ENCODE data around the gene SOX12. TPM values are rescaled to one million over a fixed set of nuclear protein-coding genes. Genes with fewer than 3 reads are reported as not detected.
A peak's percentile ranks its signal among the peaks of the same experiment; 100 is the strongest.

SOX12 gene
- total RNA-seq, 1 experiment from 2014 or later, result 59.1 TPM

DNA sequence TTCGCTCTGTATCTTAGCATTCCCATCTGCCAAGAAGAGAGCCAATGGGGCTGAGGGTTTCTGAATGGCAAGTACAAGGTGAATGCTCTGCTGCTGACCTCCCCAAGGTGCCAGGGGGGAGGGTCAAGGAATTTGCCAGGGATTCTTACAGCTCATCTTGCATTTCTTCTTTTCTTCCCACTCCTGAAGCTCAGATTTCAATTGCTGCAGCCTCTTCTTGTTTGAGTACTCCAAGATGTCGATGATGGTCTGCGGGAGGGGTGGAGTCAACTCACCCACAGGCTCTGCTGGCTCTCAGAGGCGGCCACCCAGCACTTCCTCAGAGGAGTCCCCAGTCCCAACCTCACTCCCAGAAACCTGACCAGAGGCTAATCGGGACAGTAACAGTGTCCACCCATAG lies 47.2 kb upstream of the SOX12 start (continued):
- TF ChIP-seq ELF4 (CRISPR knock-in tag; IDR thresholded peaks at IDR 0.05; ENCODE audit: low read depth), result no peak
- no peak for TF ChIP-seq CREB1 (CRISPR knock-in tag; IDR thresholded peaks at IDR 0.05)
- TF ChIP-seq, protein P1, sequence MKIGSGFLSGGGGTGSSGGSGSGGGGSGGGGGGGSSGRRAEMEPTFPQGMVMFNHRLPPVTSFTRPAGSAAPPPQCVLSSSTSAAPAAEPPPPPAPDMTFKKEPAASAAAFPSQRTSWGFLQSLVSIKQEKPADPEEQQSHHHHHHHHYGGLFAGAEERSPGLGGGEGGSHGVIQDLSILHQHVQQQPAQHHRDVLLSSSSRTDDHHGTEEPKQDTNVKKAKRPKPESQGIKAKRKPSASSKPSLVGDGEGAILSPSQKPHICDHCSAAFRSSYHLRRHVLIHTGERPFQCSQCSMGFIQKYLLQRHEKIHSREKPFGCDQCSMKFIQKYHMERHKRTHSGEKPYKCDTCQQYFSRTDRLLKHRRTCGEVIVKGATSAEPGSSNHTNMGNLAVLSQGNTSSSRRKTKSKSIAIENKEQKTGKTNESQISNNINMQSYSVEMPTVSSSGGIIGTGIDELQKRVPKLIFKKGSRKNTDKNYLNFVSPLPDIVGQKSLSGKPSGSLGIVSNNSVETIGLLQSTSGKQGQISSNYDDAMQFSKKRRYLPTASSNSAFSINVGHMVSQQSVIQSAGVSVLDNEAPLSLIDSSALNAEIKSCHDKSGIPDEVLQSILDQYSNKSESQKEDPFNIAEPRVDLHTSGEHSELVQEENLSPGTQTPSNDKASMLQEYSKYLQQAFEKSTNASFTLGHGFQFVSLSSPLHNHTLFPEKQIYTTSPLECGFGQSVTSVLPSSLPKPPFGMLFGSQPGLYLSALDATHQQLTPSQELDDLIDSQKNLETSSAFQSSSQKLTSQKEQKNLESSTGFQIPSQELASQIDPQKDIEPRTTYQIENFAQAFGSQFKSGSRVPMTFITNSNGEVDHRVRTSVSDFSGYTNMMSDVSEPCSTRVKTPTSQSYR (CRISPR knock-in tag; IDR thresholded peaks at IDR 0.05), result no peak
- no peak for TF ChIP-seq FOXK1 (CRISPR knock-in tag; IDR thresholded peaks at IDR 0.05)
- TF ChIP-seq, protein P2, sequence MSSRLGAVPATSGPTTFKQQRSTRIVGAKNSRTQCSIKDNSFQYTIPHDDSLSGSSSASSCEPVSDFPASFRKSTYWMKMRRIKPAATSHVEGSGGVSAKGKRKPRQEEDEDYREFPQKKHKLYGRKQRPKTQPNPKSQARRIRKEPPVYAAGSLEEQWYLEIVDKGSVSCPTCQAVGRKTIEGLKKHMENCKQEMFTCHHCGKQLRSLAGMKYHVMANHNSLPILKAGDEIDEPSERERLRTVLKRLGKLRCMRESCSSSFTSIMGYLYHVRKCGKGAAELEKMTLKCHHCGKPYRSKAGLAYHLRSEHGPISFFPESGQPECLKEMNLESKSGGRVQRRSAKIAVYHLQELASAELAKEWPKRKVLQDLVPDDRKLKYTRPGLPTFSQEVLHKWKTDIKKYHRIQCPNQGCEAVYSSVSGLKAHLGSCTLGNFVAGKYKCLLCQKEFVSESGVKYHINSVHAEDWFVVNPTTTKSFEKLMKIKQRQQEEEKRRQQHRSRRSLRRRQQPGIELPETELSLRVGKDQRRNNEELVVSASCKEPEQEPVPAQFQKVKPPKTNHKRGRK (CRISPR knock-in tag; IDR thresholded peaks at IDR 0.05; ENCODE audit: borderline replicate concordance), result no peak
- no peak for TF ChIP-seq SMAD3 (CRISPR knock-in tag; IDR thresholded peaks at IDR 0.05; ENCODE audit: borderline replicate concordance)
- TF ChIP-seq, protein P3, sequence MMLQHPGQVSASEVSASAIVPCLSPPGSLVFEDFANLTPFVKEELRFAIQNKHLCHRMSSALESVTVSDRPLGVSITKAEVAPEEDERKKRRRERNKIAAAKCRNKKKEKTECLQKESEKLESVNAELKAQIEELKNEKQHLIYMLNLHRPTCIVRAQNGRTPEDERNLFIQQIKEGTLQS (CRISPR knock-in tag; conservative IDR thresholded peaks at IDR 0.05), result no peak
- TF ChIP-seq, protein P4, sequence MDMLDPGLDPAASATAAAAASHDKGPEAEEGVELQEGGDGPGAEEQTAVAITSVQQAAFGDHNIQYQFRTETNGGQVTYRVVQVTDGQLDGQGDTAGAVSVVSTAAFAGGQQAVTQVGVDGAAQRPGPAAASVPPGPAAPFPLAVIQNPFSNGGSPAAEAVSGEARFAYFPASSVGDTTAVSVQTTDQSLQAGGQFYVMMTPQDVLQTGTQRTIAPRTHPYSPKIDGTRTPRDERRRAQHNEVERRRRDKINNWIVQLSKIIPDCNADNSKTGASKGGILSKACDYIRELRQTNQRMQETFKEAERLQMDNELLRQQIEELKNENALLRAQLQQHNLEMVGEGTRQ (CRISPR knock-in tag; IDR thresholded peaks at IDR 0.05), result no peak
- no peak for TF ChIP-seq ZNF416 (CRISPR knock-in tag; IDR thresholded peaks at IDR 0.05)

DNA sequence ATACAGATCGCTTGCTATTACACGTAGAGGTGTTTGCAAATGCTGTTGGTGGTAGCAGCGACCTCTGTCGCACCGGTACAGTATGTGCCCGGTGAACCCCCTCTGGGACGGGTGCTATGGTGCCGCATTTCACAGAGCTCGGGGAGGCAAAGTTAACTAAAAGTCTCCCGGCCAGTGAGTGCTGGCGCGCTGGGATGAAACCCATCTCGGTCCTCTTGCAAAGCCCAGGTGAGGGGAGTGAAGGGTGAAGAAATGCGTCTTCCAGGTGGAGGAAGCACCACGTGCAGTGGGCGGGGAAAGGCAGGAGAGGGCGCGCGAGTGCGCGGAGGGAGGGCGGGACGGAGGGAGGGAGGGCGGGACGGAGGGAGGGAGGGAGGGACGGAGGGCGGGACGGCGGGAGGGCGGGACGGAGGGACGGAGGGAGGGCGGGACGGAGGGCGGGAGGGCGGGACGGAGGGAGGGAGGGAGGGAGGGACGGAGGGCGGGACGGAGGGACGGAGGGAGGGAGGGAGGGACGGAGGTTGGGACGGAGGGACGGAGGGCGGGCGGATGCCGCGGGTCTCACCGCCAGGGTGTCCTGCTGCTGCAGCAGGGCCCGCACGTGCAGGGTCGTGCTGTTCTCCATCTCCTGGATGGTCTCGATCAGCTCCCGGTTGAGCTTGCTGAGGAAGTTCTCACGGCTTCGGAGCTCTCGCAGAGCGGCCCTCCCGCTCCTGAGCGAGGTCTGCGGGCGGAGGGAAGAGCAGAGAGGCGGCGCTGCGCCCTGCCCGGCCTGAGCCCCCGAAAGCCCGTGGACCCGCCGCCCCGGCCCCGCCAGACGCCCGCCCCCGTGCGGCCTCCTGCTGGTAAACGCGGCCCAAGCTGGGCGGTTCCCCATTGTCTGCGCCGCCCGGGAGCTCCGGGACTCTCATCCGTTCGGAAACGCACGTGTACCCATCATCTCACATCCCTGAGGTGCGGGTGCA lies 46.5 kb upstream of the SOX12 start:
- DNase-seq (ENCODE audit: low spot score), result peak; percentile 75
- no peaks in the 10 kb centered on the region for H3K9me3 Mint-ChIP-seq
- H3K4me1 Mint-ChIP-seq, result peaks cover 13% of the 10 kb centered on the region
- H3K27ac Mint-ChIP-seq, result peak overlapping the region; percentile 98
- peak overlapping the region; percentile 77 for H3K4me3 Mint-ChIP-seq
- peak; percentile 79 for ATAC-seq
- ChIA-PET CTCF (interaction anchor here (0.7 to 3.3 kb wide), 24 partner anchors 10 to 265 kb away, joined by 3 to 42 read pairs (median 4); partner anchors contain the start of genes CSNK2A1, DEFB132, NRSN2 and SOX12), POLR2A (interaction anchor here (0.7 to 2.6 kb wide), 6 partner anchors 18 to 69 kb away, joined by 3 to 22 read pairs (median 4); partner anchors contain the start of genes SOX12 and ZCCHC3)
- peaks cover 66% of the 10 kb centered on the region for H3K36me3 Mint-ChIP-seq
- peaks cover 27% of the 10 kb centered on the region for H3K27me3 Mint-ChIP-seq (ENCODE audit: low read depth)
- TF ChIP-seq SP1 (CRISPR knock-in tag; conservative IDR thresholded peaks at IDR 0.05) (0 out of 2 replicates have a peak, but pooled peaks have one; percentile 54), GABPB1 (CRISPR knock-in tag; IDR thresholded peaks at IDR 0.05) (no peak)
- TF ChIP-seq, protein P5, sequence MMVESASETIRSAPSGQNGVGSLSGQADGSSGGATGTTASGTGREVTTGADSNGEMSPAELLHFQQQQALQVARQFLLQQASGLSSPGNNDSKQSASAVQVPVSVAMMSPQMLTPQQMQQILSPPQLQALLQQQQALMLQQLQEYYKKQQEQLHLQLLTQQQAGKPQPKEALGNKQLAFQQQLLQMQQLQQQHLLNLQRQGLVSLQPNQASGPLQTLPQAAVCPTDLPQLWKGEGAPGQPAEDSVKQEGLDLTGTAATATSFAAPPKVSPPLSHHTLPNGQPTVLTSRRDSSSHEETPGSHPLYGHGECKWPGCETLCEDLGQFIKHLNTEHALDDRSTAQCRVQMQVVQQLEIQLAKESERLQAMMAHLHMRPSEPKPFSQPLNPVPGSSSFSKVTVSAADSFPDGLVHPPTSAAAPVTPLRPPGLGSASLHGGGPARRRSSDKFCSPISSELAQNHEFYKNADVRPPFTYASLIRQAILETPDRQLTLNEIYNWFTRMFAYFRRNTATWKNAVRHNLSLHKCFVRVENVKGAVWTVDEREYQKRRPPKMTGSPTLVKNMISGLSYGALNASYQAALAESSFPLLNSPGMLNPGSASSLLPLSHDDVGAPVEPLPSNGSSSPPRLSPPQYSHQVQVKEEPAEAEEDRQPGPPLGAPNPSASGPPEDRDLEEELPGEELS (CRISPR knock-in tag; IDR thresholded peaks at IDR 0.05), result peak; percentile 41; the same call in 1 of the 2 replicates
- TF ChIP-seq, protein P6, sequence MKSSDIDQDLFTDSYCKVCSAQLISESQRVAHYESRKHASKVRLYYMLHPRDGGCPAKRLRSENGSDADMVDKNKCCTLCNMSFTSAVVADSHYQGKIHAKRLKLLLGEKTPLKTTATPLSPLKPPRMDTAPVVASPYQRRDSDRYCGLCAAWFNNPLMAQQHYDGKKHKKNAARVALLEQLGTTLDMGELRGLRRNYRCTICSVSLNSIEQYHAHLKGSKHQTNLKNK (CRISPR knock-in tag; IDR thresholded peaks at IDR 0.05), result no peak

Measured in WTC11 (cell line).